Measurements from ENCODE around the gene EHD4.

The EHD4 gene

GRCh38 chr15:41932101-41932500 lies 40.3 kb downstream of the EHD4 start:
- DNase-seq: no peak
- intact Hi-C loops (cut with DNase I): no loop called here

- DNase-seq: no peak
- intact Hi-C loops (cut with DNase I): no loop called here
Observed at GRCh38 chr15:41930867-41931222, 41.5 kb downstream of the EHD4 start.

- intact Hi-C loops (cut with DNase I): no loop called here
- no peak for DNase-seq
Observed at GRCh38 chr15:41930221-41930866, 42.0 kb downstream of the EHD4 start.

- intact Hi-C loops (cut with DNase I): no loop called here
- peak in 19 of 42 donors; percentile 18 to 75 (median 38) for DNase-seq
Observed at GRCh38 chr15:41928637-41929620, 43.4 kb downstream of the EHD4 start.

- DNase-seq: no peak
- intact Hi-C loops (cut with DNase I): no loop called here
Observed at GRCh38 chr15:41928100-41928499, 44.3 kb downstream of the EHD4 start.

GRCh38 chr15:41927536-41927935 lies 44.8 kb downstream of the EHD4 start:
- intact Hi-C loops (cut with DNase I): no loop called here
- DNase-seq: no peak

GRCh38 chr15:41926185-41927056 lies 45.9 kb downstream of the EHD4 start:
- intact Hi-C loops (cut with DNase I): no loop called here
- no peak for DNase-seq

GRCh38 chr15:41925086-41925608 lies 47.2 kb downstream of the EHD4 start:
- intact Hi-C loops (cut with DNase I): no loop called here
- no peak for DNase-seq

- DNase-seq: no peak
- intact Hi-C loops (cut with DNase I): no loop called here
Observed at GRCh38 chr15:41923401-41923997, 48.9 kb downstream of the EHD4 start.

GRCh38 chr15:41922353-41922752 lies 50.0 kb downstream of the EHD4 start:
- DNase-seq: no peak
- intact Hi-C loops (cut with DNase I): no loop called here

GRCh38 chr15:41921639-41922038 lies 50.7 kb downstream of the EHD4 start:
- DNase-seq: no peak
- intact Hi-C loops (cut with DNase I): no loop called here

- intact Hi-C loops (cut with DNase I): no loop called here
- DNase-seq: no peak
Observed at GRCh38 chr15:41921167-41921566, 51.2 kb downstream of the EHD4 start.

- intact Hi-C loops (cut with DNase I): no loop called here
- DNase-seq: no peak
Observed at GRCh38 chr15:41919954-41920538, 52.3 kb downstream of the EHD4 start.

GRCh38 chr15:41919201-41919820 lies 53.0 kb downstream of the EHD4 start:
- DNase-seq: no peak
- intact Hi-C loops (cut with DNase I): no loop called here

GRCh38 chr15:41918506-41919126 lies 53.7 kb downstream of the EHD4 start:
- no peak for DNase-seq
- intact Hi-C loops (cut with DNase I): no loop called here

GRCh38 chr15:41917767-41918430 lies 54.5 kb downstream of the EHD4 start:
- peak in 1 of 42 donors; percentile 16 for DNase-seq
- intact Hi-C loops (cut with DNase I): no loop called here

All from head of caudate nucleus (tissue), 42 donors.